HG03432 (cell line): Measurements from ENCODE around the gene MSI2.

Source experiments
- ATAC-seq: cut with Tn5 transposase; IDR thresholded peaks from one replicate; pipeline ENCODE4 v1.9.1; 2021; ENCODE audit warnings: mild to moderate bottlenecking, moderate library complexity; ENCODE audit not compliant: unreplicated experiment

Gene MSI2

GRCh38 chr17:57425903-57426880 is 169.9 kb downstream of the MSI2 start:
- ATAC-seq: no peak

GRCh38 chr17:57429966-57430365 is 173.6 kb downstream of the MSI2 start:
- ATAC-seq: no peak

GRCh38 chr17:57431415-57431814 is 175.1 kb downstream of the MSI2 start:
- ATAC-seq: no peak

- ATAC-seq: no peak
Observed at GRCh38 chr17:57432507-57433277, 176.4 kb downstream of the MSI2 start.

- ATAC-seq: no peak
Observed at GRCh38 chr17:57433452-57433851, 177.1 kb downstream of the MSI2 start.

- no peak for ATAC-seq
Observed at GRCh38 chr17:57434361-57434760, 178.0 kb downstream of the MSI2 start.

- ATAC-seq: no peak
Observed at GRCh38 chr17:57436565-57436964, 180.2 kb downstream of the MSI2 start.

GRCh38 chr17:57438066-57438731 is 181.9 kb downstream of the MSI2 start:
- no peak for ATAC-seq

GRCh38 chr17:57439651-57440050 is 183.3 kb downstream of the MSI2 start:
- ATAC-seq: no peak

GRCh38 chr17:57440522-57441269 is 184.4 kb downstream of the MSI2 start:
- ATAC-seq: peak; percentile 61

GRCh38 chr17:57441270-57441600 is 184.9 kb downstream of the MSI2 start:
- ATAC-seq: peak; percentile 43

- ATAC-seq: no peak
Observed at GRCh38 chr17:57442401-57442823, 186.1 kb downstream of the MSI2 start.

GRCh38 chr17:57442914-57443571 is 186.7 kb downstream of the MSI2 start:
- peak; percentile 32 for ATAC-seq

GRCh38 chr17:57443781-57444180 is 187.5 kb downstream of the MSI2 start:
- ATAC-seq: no peak

- no peak for ATAC-seq
Observed at GRCh38 chr17:57444682-57445450, 188.5 kb downstream of the MSI2 start.

GRCh38 chr17:57445772-57446472 is 189.6 kb downstream of the MSI2 start:
- ATAC-seq: no peak

- ATAC-seq: no peak
Observed at GRCh38 chr17:57447357-57447989, 191.2 kb downstream of the MSI2 start.
